K562 (cell line): ENCODE data around the gene GNA14. TPM values are rescaled to one million over a fixed set of nuclear protein-coding genes. Genes with fewer than 3 reads are reported as not detected.

Source experiments
- ATAC-seq: fragments of 200-7000 bp; cut with Tn5 transposase; 3 replicates; pipeline ENCODE4 v1.9.1; 2020; ENCODE audit warnings: moderate library complexity
- BruUV-seq: library from RNA; stranded (reverse); fragments of 400-500 nt; replicated peaks from 2 replicates; lab custom pipeline; 2021; lab: Mats Ljungman, UMichigan
- CTCF ChIA-PET: fragments of 300-600 bp; formaldehyde crosslinking; extraction: SDS; loops from one replicate; lab custom pipeline; 2021; ENCODE audit warnings: low intra/inter-chr PET ratio; lab: Yijun Ruan, JAX
- POLR2A ChIA-PET: fragments of 300-600, 350-650 bp; sonication (Branson Sonifier 250); formaldehyde crosslinking; extraction: SDS; loops from one replicate; lab custom pipeline; 2021; ENCODE audit warnings: antibody characterized with exemption, inconsistent platforms; lab: Yijun Ruan, JAX
- DNase-seq, 4 experiments: peaks; one replicate each; pipeline versions ENCODE4 v3.0.0 to v3.0.0-alpha.2; 2011 to 2018; ENCODE audit warnings: low spot score in 3 of 4, mixed read lengths in 3 of 4; ENCODE audit errors: extremely low read depth in 1 of 4
- FAIRE-seq: peaks from 2 replicates; lab custom pipeline; 2011; peaks lifted over from hg19 to GRCh38; lab: Jason Lieb, UNC
- H2AFZ ChIP-seq: 2 replicates; pipeline ENCODE4 v1.6.0; 2011; ENCODE audit warnings: low read depth, low read length, control low read depth, inconsistent platforms
- H3K27ac ChIP-seq: fragments of 200-600 bp; 3 replicates; pipeline ENCODE4 v1.8.0; 2011; ENCODE audit warnings: low read depth, mild to moderate bottlenecking, control low read depth, inconsistent platforms, low read length, moderate library complexity, mixed read lengths; ENCODE audit errors: extremely low read depth
- H3K27me3 ChIP-seq, 2 experiments: fragments of 300-600 bp in 1 of 2; 2 replicates in 1 of 2; 3 replicates in 1 of 2; pipeline versions ENCODE4 v1.6.0 to v1.8.0; 2011; ENCODE audit warnings: inconsistent platforms in 2 of 2, low read length in 2 of 2, mild to moderate bottlenecking in 1 of 2, mixed read lengths in 1 of 2, moderate library complexity in 1 of 2; ENCODE audit not compliant: control insufficient read depth in 2 of 2, insufficient read depth in 2 of 2
- H3K36me3 ChIP-seq: fragments of 300-600 bp; 3 replicates; pipeline ENCODE4 v1.8.0; 2011; ENCODE audit warnings: mild to moderate bottlenecking, low read length, inconsistent platforms; ENCODE audit not compliant: control insufficient read depth, insufficient read depth
- H3K4me1 ChIP-seq, 2 experiments: fragments of 200-600 bp in 1 of 2; replicated peaks in 1 of 2; 2 replicates in 1 of 2; 3 replicates in 1 of 2; pipeline versions ENCODE4 v1.5.1 to v1.8.0; 2011; ENCODE audit warnings: inconsistent platforms in 2 of 2, low read length in 2 of 2, mild to moderate bottlenecking in 1 of 2, mixed read lengths in 1 of 2, moderate library complexity in 1 of 2; ENCODE audit not compliant: control insufficient read depth in 2 of 2, insufficient read depth in 2 of 2
- H3K4me2 ChIP-seq: 2 replicates; pipeline ENCODE4 v1.6.1; 2011; ENCODE audit warnings: low read length, control low read depth, inconsistent platforms, mixed read lengths; ENCODE audit not compliant: insufficient read depth
- H3K4me3 ChIP-seq: fragments of 200-600 bp; sonication (generic), shearing (Covaris generic); 2 replicates; pipeline ENCODE4 v1.5.1; 2016; ENCODE audit warnings: control low read depth, inconsistent platforms
- H3K79me2 ChIP-seq: fragments of 200-600 bp; 3 replicates; pipeline ENCODE4 v1.8.0; 2011; ENCODE audit warnings: low read length, inconsistent platforms; ENCODE audit not compliant: control insufficient read depth, insufficient read depth
- H3K9ac ChIP-seq, 2 experiments: 2 replicates each; pipeline versions ENCODE4 v1.6.0 to v1.6.1; 2011; ENCODE audit warnings: low read depth in 2 of 2, low read length in 2 of 2, control low read depth in 1 of 2, inconsistent platforms in 1 of 2, mild to moderate bottlenecking in 1 of 2, mixed read lengths in 1 of 2; ENCODE audit not compliant: insufficient read depth in 1 of 2
- H3K9me1 ChIP-seq: one replicate; pipeline ENCODE4 v1.6.0; 2011; ENCODE audit warnings: inconsistent platforms, mild to moderate bottlenecking, low read length, moderate library complexity; ENCODE audit not compliant: control insufficient read depth, insufficient read depth
- H3K9me3 ChIP-seq: replicated peaks from 2 replicates; pipeline ENCODE4 v1.5.1; 2011; ENCODE audit warnings: low read depth, low read length, inconsistent platforms; ENCODE audit not compliant: control insufficient read depth, insufficient read depth
- H4K20me1 ChIP-seq: replicated peaks from 2 replicates; pipeline ENCODE4 v1.6.1; 2011; ENCODE audit warnings: low read length, inconsistent platforms, mixed read lengths; ENCODE audit not compliant: control insufficient read depth, insufficient read depth
- BCL6 ChIP-seq: fragments of 250-450 bp; sonication (Bioruptor Pico); IDR thresholded peaks from 2 replicates; pipeline ENCODE4 v1.4.0; 2020
- CTBP1 ChIP-seq: fragments of 450-650 bp; IDR thresholded peaks from 2 replicates; pipeline ENCODE4 v1.6.1; 2016; ENCODE audit warnings: borderline replicate concordance
- MEF2A ChIP-seq: IDR thresholded peaks from 2 replicates; pipeline ENCODE4 v1.6.1; 2011; ENCODE audit warnings: low read depth, mild to moderate bottlenecking, low read length, moderate library complexity; ENCODE audit not compliant: control insufficient read depth
- NUFIP1 ChIP-seq: fragments of 450-650 bp; IDR thresholded peaks from 2 replicates; pipeline ENCODE4 v1.6.1; 2018; ENCODE audit not compliant: partially characterized antibody
- RBM14 ChIP-seq: fragments of 200-400 bp; formaldehyde crosslinking; IDR thresholded peaks from 2 replicates; pipeline ENCODE4 v1.6.1; 2018; ENCODE audit warnings: low read depth, mild to moderate bottlenecking, low read length, moderate library complexity, borderline replicate concordance; ENCODE audit not compliant: insufficient read depth
- RCOR1 ChIP-seq, 2 experiments: IDR thresholded peaks; 2 replicates each; pipeline ENCODE4 v1.6.1; 2012; ENCODE audit warnings: low read depth in 2 of 2, low read length in 2 of 2, borderline replicate concordance in 1 of 2, improper control_type of control experiment in 1 of 2
- ZNF75A ChIP-seq: fragments of 450-650 bp; formaldehyde crosslinking; IDR thresholded peaks from 2 replicates; pipeline ENCODE4 v1.4.0; 2020; ENCODE audit warnings: mild to moderate bottlenecking
- WGBS: fragments of 100-300 bp; shearing (Covaris generic); methylation state at CpG from one replicate; pipeline ENCODE4 v1.1.6; 2016; ENCODE audit warnings: low coverage, mixed read lengths; ENCODE audit not compliant: insufficient coverage; ENCODE audit errors: missing lambda C conversion rate; 5-methylcytosine and 5-hydroxymethylcytosine counted together
- in situ Hi-C: fragments of 300-500 bp; cut with MboI; formaldehyde crosslinking; loops from 4 replicates; pipeline ENCODE4 v1.15.0; 2018; ENCODE audit warnings: inconsistent platforms, mixed read lengths
- intact Hi-C: fragments of 100-400 bp; cut with micrococcal nuclease; formaldehyde crosslinking; loops from 2 replicates; pipeline ENCODE4 v1.14.2; 2022
- polyA plus RNA-seq, 8 experiments: library from polyadenylated mRNA; depleted of rRNA in 4 of 8; stranded (reverse) in 5 of 8; unstranded in 3 of 8; fragments of >200 nt; fragmentation: Nextera tagmentation in 2 of 8; fragmentation: Illumina TruSeq in 1 of 8; extraction: Ambion mirVana in 2 of 8; extraction: Trizol in 1 of 8; gene quantifications; 2 replicates each; pipeline versions ENCODE4 v1.2.1 to v1.2.3, GENCODE V29; 2011 to 2014; ENCODE audit warnings: inconsistent platforms in 1 of 8, missing spikeins in 1 of 8
- total RNA-seq, 7 experiments: library from RNA; depleted of rRNA in 6 of 7; stranded (reverse); fragments of >200 nt in 6 of 7; fragmentation: Illumina TruSeq in 2 of 7; extraction: Trizol in 2 of 7; gene quantifications; 2 replicates each; pipeline versions ENCODE4 v1.2.1 to v1.2.3, GENCODE V29; 2011 to 2021; ENCODE audit warnings: low replicate concordance in 1 of 7

GNA14 gene
- total and polyA plus RNA-seq, 9 of the 15 experiments (the other 6 are each of a cell fraction or from before 2014, with no cell fraction given): 0.03 to 0.11 (median 0.03) TPM; not detected in 6

- Histone ChIP-seq H3K36me3 (no peaks in the 10 kb centered on the region), H3K4me2 (no peak overlapping the region), H3K9me1 (no peaks in the 10 kb centered on the region), H3K27me3 (peaks cover 0 to 17% of the 10 kb centered on the region in 2 experiments; a peak in 2 of 5 replicates), H3K4me3 (no peak overlapping the region), H3K9me3 (no peaks in the 10 kb centered on the region), H2AFZ (no peak overlapping the region), H3K9ac (no peak overlapping the region), H4K20me1 (no peaks in the 10 kb centered on the region), H3K27ac (no peak overlapping the region), H3K79me2 (no peaks in the 10 kb centered on the region), H3K4me1 (no peaks in the 10 kb centered on the region; a peak in 1 of 5 replicates)
- ChIA-PET POLR2A (interaction anchor here (0.6 kb wide), 1 partner anchor 956 kb away, joined by 3 read pairs; no protein-coding TSS in a partner anchor), CTCF (no interaction called here)
- intact Hi-C loops (no loop called here), in situ Hi-C loops (no loop called here)
- no peak for ATAC-seq
- no peak for FAIRE-seq
- no peak for DNase-seq
- WGBS: 2% methylated on average over 10 of the region's 10 CpGs
- TF ChIP-seq NUFIP1: no peak
- no peak for TF ChIP-seq RBM14
- TF ChIP-seq BCL6: no peak
- no peak for TF ChIP-seq CTBP1
- no peak for TF ChIP-seq RCOR1 (IDR thresholded peaks at IDR 0.05; ENCODE audit: borderline replicate concordance in 1 of 2, low read depth in 2 of 2, low read length in 2 of 2)
- no peak for TF ChIP-seq MEF2A
- no peak for TF ChIP-seq ZNF75A (CRISPR knock-in tag)
- no TSS peak for BruUV-seq
Measured at GRCh38 chr9:77462066-77462465, 186.1 kb downstream of the GNA14 start.
